CMK (cell line): ENCODE measurements around the gene OR8B2.
A peak's percentile ranks its signal among the peaks of the same experiment; 100 is the strongest.
"Not testable (repeated sequence)": the region's sequence is repeated elsewhere in the genome, so short reads cannot be mapped to it uniquely, and the experiment has no call there.

Experiments
- DNase-seq: peaks from one replicate; pipeline ENCODE4 v3.0.0-alpha.2; 2010; ENCODE audit warnings: low read depth

Gene OR8B2

GRCh38 chr11:124384399-124384798 lies at the start of gene OR8B2:
Gene OR8B2 (minus strand): TSS chr11:124384499. CDS start chr11:124383343, 1,156 bp downstream.
- no peak for DNase-seq

DNA sequence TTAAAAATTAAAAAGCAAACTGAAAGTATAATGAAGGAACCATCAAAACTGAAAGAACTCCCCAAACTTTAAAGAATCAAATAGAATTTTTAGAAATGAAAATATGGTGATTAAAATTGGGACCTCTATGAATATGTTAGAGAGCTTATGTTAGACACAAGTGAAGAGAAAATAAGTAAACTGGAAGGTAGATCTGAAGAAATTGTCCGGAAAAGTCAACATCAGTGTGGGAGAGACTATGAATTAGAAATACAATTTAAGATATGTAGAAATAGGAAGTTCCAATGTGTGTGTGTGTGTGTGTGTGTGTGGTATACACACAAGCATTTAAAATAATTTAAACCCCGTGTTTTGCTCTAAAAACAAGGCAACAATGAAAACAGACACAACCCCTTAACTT lies 45.3 kb upstream of the OR8B2 start:
- DNase-seq, result no peak

GRCh38 chr11:124424384-124424921 lies 40.2 kb upstream of the OR8B2 start, which contains the start of gene OR8B4:
Gene OR8B4 (minus strand): TSS chr11:124424871. CDS start chr11:124424871, 0 bp downstream.
- DNase-seq, result no peak

- DNase-seq, result no peak
Measured at GRCh38 chr11:124421043-124421442, 36.7 kb upstream of the OR8B2 start.

DNA sequence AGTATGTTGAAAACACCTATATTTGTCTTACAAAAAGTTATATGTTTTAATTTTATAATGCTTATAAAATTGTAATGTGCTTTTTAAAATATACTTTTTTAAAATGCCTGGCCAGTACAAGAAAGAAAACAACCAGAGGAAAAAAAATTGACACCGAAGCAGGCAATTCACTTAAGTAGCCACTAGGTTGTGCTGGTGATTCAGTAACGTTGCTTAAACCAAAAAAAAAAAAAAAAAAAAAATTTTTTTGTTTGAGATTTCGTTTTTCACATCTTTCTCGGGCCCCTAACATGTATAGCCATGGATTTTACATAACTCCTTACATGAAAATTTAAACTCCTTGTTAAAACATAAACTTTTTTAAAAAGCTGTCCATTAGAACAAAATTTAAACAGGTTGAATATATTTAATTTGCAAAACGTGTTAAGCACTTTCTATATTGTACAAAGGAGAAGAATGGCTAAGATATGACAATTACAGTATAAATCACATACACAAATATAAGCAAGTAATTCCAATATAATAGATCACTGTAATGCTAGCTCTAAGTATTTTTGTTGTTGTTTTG lies 31.1 kb upstream of the OR8B2 start:
- DNase-seq, result no peak

DNA sequence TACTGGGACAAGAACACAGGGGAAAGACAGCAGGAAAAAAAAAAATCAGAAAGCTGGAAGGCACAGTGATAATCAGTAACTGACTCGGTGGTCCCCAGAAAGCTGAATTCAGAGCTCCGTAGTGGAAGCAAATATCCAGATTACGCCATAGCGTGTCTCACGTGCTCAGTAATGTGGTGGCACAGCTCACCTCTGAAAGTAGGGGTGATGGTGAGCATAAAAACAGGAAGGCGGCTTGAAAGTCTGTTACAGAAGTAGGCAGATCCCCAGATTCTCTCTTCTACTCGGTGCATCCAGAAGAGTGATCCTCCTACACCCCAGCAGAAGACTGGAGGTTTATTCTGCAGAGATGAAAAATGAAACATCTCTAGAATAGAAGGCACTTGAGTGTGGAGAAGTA lies 25.6 kb upstream of the OR8B2 start:
- no peak for DNase-seq

GRCh38 chr11:124405581-124405980 lies 21.3 kb upstream of the OR8B2 start:
- DNase-seq, result no peak

DNA sequence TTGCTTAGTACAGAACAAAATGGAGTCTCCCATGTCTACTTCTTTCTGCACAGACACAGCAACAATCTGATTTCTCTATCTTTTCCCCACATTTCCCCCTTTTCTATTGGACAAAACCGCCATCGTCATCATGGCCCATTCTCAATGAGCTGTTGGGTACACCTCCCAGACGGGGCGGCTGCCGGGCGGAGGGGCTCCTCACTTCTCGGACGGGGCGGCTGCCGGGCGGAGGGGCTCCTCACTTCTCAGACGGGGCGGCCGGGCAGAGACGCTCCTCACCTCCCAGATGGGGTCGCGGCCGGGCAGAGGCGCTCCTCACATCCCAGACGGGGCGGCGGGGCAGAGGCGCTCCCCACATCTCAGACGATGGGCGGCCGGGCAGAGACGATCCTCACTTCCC lies 18.9 kb upstream of the OR8B2 start:
- DNase-seq, result not testable (repeated sequence)

DNA sequence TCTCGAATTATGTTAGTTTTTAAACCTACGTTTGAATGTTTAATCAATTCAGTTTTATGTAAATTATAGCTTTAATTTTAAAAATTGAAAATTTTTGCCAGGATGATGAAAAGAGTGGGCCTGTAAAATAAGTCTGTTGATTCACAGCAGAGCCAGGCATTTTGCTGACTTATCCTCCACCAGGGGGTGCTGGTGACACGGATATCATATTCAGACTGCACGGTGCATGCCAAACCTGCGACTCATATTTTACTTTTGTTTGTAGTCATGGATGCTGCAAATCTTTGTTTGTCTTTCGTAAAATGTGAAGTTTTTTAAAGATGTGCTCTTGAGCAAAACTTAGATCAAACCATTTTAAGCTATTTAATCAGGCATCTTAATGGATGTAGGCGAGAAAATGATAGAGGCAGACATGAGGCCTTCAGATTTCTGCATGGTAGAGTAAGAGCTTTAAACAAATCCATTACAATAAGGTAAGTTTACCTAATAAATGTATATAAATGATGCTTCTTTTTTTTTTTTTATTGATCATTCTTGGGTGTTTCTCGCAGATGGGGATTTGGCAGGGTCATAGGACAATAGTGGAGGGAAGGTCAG lies 18.1 kb upstream of the OR8B2 start:
- peak; percentile 33 for DNase-seq

DNA sequence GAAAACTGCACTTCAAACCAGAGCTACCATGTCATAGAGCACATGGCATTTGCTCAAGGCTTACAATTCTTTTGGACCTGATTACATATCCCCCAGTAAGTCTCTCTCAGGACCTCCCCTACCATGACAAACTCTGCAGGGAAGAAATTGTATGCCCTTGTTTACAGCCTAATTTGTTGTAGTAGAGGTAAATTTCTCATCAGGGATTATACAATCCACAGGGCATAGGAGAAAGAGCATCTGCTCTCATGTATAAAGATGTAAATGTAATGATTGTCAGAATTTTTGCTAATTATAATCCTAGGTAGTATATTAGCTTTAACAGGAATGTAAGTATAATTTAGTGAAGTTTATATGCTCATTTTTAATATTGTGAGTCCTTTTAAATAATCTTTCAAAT lies 14.6 kb upstream of the OR8B2 start, which contains the start of gene OR8B3:
Gene OR8B3, minus strand, starts transcription at position 101 of the 400 bp plus-strand sequence. CDS start 1,673 bp downstream, outside the sequence.
- DNase-seq, result no peak

- not testable (repeated sequence) for DNase-seq
Measured at GRCh38 chr11:124396847-124397246, 12.5 kb upstream of the OR8B2 start.

GRCh38 chr11:124394408-124394807 lies 10.1 kb upstream of the OR8B2 start:
- no peak for DNase-seq

- DNase-seq, result not testable (repeated sequence)
Measured at GRCh38 chr11:124382857-124383256, 1.4 kb downstream of the OR8B2 start.

GRCh38 chr11:124380585-124380984 lies 3.7 kb downstream of the OR8B2 start:
- DNase-seq, result no peak

- no peak for DNase-seq
Measured at GRCh38 chr11:124376280-124376679, 8.0 kb downstream of the OR8B2 start.

DNA sequence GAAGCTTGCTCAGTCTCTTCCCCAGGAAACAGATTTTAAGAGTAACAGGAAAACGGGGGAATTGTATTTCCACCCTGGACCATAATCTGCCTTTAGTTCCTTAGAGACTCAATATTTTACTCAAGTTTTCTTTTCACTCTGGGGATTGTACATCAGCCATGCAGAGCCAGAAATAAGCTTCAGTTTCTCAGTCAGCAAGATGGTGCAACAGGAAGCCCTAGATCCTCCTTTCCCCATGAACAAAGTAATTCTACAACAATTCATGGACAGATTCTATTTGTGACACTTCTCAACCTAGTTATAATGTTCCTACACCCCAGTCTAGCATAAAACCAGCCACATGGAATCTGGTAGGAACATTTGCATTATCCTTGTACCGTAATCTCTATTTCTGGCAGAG lies 24.7 kb downstream of the OR8B2 start:
- no peak for DNase-seq

DNA sequence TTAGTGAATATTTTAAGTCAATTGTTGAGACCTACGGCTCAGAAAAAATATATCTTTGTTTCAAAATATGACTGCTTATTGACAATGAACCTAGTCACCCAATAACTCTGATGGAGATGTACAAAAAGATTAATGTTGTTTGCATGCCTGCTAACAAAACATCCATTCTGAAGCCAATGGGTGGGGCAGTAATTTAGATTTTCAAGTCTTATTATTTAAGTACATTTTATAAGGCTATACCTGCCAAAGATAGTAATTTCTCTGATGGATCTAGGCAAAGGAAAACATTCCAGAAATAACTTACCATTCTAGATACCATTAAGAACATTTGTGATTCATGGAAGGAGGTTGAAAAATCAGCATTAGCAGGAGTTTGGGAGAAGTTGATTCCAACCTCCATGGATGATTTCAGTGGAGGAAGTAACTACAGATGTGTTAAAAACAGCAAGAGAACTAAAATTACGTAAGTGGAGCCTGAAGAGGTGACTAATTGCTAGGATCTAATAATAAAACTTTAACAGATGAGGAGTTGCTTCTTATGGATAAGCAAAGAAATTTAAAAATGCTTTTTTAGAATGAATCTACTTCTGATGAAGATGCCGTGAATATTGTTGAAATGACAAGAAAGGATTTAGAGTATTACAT lies 37.9 kb downstream of the OR8B2 start:
- DNase-seq, result no peak

DNA sequence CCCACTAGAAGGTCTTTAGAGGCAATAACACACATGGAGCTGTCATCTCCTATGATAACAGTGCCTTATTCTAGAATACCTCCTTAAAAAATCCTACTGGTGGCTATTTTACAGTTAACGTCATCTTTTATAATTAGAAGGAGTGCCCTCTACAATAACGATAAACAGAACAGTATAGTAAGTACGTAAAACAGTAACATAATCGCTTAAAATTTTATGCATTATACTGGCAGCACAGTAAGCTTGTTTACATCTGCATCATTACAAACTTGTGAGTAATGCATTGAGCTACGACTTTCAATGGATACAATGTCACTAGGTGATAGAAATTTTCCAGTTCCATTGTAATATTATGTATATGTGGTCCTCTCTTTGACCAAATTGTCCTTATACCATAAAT lies 40.0 kb downstream of the OR8B2 start:
- no peak for DNase-seq

DNA sequence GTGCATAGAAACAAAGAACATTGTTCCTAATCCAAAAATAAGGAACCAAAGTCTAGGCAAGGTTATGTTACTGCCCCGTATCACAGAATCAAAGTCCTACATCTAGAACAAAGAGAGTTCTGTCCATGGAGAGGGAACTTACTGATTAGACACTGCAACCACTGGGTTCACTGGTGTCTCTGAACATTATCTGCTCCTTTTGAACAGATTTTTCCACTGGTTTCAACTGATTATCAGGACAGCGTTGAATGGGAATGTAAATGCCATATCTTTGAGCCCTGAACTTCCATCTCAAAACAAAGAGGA lies 44.2 kb downstream of the OR8B2 start:
- no peak for DNase-seq

GRCh38 chr11:124339396-124340141 lies 44.7 kb downstream of the OR8B2 start:
- DNase-seq, result no peak
